HG03103 (cell line): ENCODE measurements around the gene FOXK2.
"Not testable (repeated sequence)": the region's sequence is repeated elsewhere in the genome, so short reads cannot be mapped to it uniquely, and the experiment has no call there.

Source experiments
- ATAC-seq: cut with Tn5 transposase; IDR thresholded peaks from one replicate; pipeline ENCODE4 v1.9.1; 2021; ENCODE audit warnings: low read depth; ENCODE audit not compliant: unreplicated experiment

The FOXK2 gene

GRCh38 chr17:82561429-82562035 lies 42.0 kb downstream of the FOXK2 start:
- ATAC-seq = no peak

GRCh38 chr17:82562718-82563220 lies 43.2 kb downstream of the FOXK2 start:
- ATAC-seq = not testable (repeated sequence)

- no peak for ATAC-seq
These were observed 43.8 kb downstream of the FOXK2 start for GRCh38 chr17:82563318-82563717.

GRCh38 chr17:82563745-82564144 lies 44.2 kb downstream of the FOXK2 start:
- ATAC-seq = not testable (repeated sequence)

- no peak for ATAC-seq
These were observed 44.7 kb downstream of the FOXK2 start for GRCh38 chr17:82564241-82564640.

- ATAC-seq = no peak
These were observed 46.0 kb downstream of the FOXK2 start for GRCh38 chr17:82565551-82565950.

GRCh38 chr17:82566129-82566960 lies 46.8 kb downstream of the FOXK2 start:
- no peak for ATAC-seq

- ATAC-seq = no peak
These were observed 47.8 kb downstream of the FOXK2 start for GRCh38 chr17:82567286-82567685.

- no peak for ATAC-seq
These were observed 49.5 kb downstream of the FOXK2 start for GRCh38 chr17:82568997-82569393.

GRCh38 chr17:82569621-82570020 lies 50.1 kb downstream of the FOXK2 start:
- no peak for ATAC-seq

- ATAC-seq = no peak
These were observed 50.7 kb downstream of the FOXK2 start for GRCh38 chr17:82570277-82570676.

- no peak for ATAC-seq
These were observed 52.3 kb downstream of the FOXK2 start for GRCh38 chr17:82571855-82572254.

GRCh38 chr17:82574041-82574440 lies 54.5 kb downstream of the FOXK2 start:
- ATAC-seq = no peak

GRCh38 chr17:82575581-82576221 lies 56.2 kb downstream of the FOXK2 start:
- ATAC-seq = not testable (repeated sequence)

GRCh38 chr17:82577300-82577699 lies 57.8 kb downstream of the FOXK2 start:
- ATAC-seq = no peak

GRCh38 chr17:82579969-82580368 lies 60.4 kb downstream of the FOXK2 start:
- not testable (repeated sequence) for ATAC-seq

GRCh38 chr17:82582213-82582612 lies 62.7 kb downstream of the FOXK2 start:
- ATAC-seq = no peak

GRCh38 chr17:82582709-82583108 lies 63.2 kb downstream of the FOXK2 start:
- no peak for ATAC-seq

GRCh38 chr17:82583720-82584234 lies 64.2 kb downstream of the FOXK2 start:
- ATAC-seq = no peak

- ATAC-seq = not testable (repeated sequence)
These were observed 66.5 kb downstream of the FOXK2 start for GRCh38 chr17:82585935-82586575.
